Subcutaneous adipose tissue (tissue), 4 donors: ENCODE data around the gene CILP. TPM values are rescaled to one million over a fixed set of nuclear protein-coding genes. Genes with fewer than 3 reads are reported as not detected.

Source experiments
- CTCF ChIP-seq: fragments of 450-650 bp; IDR thresholded peaks from one replicate; pipeline ENCODE4 v1.5.1; 2016; ENCODE audit warnings: low read depth, mild to moderate bottlenecking, control low read depth, antibody characterized with exemption, moderate library complexity
- total RNA-seq, 4 donors: library from RNA; depleted of rRNA; stranded (reverse); fragments of >200 nt; gene quantifications; one replicate each; pipeline ENCODE4 v1.1.0, GENCODE V29; 2016

Gene CILP
- total RNA-seq, 4 donors from 2014 or later = 46.5 to 223 (median 111) TPM

GRCh38 chr15:65198571-65198970 is 12.7 kb downstream of the CILP start:
- TF ChIP-seq CTCF = no peak

- no peak for TF ChIP-seq CTCF
Observed at GRCh38 chr15:65197337-65197645, 14.0 kb downstream of the CILP start.

- no peak for TF ChIP-seq CTCF
Observed at GRCh38 chr15:65196637-65197336, 14.5 kb downstream of the CILP start.

GRCh38 chr15:65195548-65195923 is 15.7 kb downstream of the CILP start:
- no peak for TF ChIP-seq CTCF

DNA sequence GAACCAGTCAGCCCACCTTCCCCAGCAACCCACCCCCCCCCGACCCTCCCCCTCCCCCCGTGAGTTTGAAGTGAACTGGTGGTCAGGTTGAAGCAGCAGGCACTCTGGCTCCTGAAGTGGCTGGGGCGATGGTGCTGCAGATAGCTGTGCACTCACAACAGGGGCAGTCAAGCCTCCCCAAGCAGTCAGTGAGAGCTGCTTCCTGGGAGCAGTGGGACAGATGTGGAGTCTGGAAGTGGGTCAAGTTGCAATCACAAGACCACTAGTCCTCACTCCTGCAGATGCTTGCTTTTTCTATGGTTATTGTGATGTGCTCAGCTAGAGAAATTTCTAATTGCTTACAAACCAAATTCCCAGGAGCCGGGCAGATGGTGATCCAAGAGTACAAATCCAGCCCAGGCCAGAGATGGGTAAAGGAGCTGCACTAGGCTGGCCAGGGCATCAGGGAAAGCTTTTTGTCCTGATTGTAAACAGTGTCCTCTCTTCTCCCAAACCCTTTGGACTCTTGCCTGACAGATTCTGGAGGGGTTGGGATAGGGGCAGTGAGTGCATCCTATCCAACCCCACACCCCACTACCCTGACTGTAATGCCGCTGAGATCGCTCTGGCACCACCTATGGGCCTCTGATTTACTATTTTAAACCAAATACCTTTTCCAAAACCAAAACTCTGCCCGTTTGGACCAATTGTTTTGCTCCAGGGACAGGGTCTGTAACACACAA is 16.3 kb downstream of the CILP start:
- TF ChIP-seq CTCF = no peak

DNA sequence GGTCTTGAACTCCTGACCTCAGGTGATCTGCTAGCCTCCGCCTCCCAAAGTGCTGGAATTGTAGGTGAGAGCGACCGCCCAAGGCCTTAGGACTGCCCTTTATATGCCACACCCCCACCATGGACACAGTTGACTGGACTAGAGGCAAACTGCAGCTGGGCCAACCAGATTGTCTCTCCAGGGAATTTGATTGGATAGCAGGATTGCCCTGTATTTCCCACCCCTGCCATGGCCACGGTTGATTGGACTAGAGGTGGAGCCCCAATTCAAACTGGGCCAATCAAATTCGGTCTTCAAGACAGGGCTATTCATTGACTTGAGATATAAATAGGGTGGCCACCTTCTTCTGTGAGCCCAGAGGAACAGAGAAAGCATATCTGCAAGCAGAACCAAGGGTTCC is 19.3 kb downstream of the CILP start:
- TF ChIP-seq CTCF = no peak

DNA sequence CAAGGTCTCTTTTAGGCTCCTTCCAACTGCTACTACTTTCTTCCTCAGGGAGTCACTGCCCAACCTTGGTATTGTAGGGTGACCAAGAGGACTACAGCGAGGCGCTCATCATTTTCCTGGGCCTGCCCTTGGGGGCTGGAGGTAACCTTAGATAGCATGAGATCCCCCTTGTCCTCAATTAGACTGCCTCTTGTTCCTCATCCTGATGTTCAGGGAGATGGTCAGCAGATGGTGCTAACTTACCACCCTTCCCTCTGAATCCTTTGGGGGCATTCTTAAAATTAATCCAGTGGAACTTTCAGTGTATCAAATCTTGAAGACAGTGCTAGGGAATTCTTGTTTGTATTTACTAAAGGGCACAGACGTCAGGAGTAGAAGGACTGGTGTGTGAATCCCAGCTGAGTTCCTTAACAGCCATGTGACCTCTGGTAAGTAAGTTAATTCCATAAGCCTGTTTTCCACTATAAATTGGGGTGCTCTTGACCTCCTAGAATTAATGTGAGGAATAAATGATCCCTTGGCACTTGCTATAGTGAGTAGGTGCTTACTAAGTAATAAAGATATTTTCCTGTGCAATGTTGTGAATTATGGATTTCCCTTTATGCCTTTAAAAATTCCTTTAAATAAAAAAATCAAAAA is 22.1 kb downstream of the CILP start:
- no peak for TF ChIP-seq CTCF
